Activated CD4-positive, alpha-beta T cell treated with anti-CD3 and anti-CD28 coated beads, Interleukin-2, Interleukin-6, amounts not matched to agents 100 ng/mL and 50 ng/mL, durations not matched to agents 16 hours and 8 hours (primary cell): ENCODE data around the gene OR9G1.
"Not testable (repeated sequence)": the region's sequence is repeated elsewhere in the genome, so short reads cannot be mapped to it uniquely, and the experiment has no call there.

Experiments used
- DNase-seq: peaks from one replicate; pipeline ENCODE4 v3.0.0-alpha.2; 2020

The OR9G1 gene, protein sequence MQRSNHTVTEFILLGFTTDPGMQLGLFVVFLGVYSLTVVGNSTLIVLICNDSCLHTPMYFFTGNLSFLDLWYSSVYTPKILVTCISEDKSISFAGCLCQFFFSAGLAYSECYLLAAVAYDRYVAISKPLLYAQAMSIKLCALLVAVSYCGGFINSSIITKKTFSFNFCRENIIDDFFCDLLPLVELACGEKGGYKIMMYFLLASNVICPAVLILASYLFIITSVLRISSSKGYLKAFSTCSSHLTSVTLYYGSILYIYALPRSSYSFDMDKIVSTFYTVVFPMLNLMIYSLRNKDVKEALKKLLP

GRCh38 chr11:56698795-56699194 is at the start of gene OR9G1:
Gene OR9G1, plus strand, starts transcription at chr11:56699095. Its CDS starts 1,293 bp downstream, at chr11:56700388.
- no peak for DNase-seq

DNA sequence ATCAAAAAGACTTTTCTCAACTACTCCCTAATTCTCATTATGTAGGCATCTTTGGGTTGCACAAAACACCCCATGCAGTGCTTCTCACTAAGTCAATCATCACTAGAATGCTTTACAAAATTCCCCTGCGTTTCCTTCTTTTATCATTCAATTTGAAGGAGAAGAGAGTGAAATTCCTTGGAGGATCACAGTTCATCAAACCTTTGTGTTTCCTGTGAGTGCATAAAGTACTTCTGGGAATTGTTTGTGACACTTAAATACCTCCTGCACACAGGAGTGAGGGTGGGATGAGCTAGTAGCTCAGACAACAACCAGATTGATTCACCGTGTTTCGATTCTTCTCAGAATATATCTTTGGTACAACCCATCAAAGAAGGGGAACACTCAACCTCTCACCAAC is 39.1 kb upstream of the OR9G1 start:
- DNase-seq, result no peak

- no peak for DNase-seq
Measured at GRCh38 chr11:56663386-56663785, 35.5 kb upstream of the OR9G1 start, which contains the start of gene OR5AR1. Gene OR5AR1, plus strand, starts transcription at chr11:56663686. Its CDS starts 0 bp downstream, at chr11:56663686.

DNA sequence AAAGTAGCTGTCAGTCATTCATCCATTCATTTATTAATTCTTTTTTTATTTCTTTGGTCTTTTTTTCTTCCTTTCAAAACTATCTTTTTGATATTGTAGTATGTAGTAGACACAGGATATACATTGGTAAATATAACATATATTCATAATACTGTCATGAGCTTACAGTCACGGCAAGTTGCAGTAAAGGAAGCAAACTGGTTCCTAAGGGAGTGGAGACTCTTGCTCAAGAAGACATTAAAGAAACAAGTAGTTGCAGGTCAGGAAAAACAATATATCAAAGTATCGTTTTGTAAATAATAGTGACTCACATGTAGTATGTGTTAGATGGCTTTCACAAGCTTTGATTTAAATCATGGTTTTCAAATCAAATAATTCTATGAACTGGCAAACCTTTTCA is 27.9 kb upstream of the OR9G1 start:
- DNase-seq, result no peak

- no peak for DNase-seq
Measured at GRCh38 chr11:56688554-56689100, 10.3 kb upstream of the OR9G1 start.

DNA sequence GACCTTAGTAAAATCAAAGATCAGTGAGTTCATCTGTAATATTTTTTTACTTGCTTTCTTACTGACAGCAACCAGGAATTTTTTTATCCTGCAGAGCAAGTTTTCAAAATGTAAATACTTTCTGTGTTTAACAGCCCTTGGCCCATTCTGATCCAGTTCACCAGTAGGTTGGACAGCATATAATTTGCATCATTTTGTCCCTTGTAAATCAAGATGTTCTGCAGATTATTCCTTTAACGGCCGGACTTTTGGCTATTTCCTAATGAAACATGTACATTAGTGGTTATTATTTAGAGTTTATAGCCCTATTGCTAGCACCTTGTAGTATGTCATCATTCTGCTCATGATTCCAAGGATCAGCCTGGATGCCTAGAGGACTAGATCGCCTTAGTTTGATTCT is 7.7 kb upstream of the OR9G1 start:
- not testable (repeated sequence) for DNase-seq

- no peak for DNase-seq
Measured at GRCh38 chr11:56693428-56693827, 5.5 kb upstream of the OR9G1 start.

- no peak for DNase-seq
Measured at GRCh38 chr11:56700242-56700913, 1.5 kb downstream of the OR9G1 start.

DNA sequence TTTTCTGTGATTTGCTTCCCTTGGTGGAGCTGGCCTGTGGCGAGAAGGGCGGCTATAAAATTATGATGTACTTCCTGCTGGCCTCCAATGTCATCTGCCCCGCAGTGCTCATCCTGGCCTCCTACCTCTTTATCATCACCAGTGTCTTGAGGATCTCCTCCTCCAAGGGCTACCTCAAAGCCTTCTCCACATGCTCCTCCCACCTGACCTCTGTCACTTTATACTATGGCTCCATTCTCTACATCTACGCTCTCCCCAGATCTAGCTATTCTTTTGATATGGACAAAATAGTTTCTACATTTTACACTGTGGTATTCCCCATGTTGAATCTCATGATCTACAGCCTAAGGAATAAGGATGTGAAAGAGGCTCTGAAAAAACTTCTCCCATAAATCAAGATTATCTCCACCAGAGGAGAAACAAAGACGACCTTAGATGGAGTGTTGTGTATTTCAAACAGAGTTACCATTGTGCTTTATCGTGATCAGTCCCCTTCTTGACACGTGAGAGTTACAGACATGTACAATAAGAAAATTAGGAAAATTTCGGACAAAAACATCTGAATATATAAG is 2.1 kb downstream of the OR9G1 start:
- DNase-seq, result no peak

- no peak for DNase-seq
Measured at GRCh38 chr11:56705784-56706396, 7.0 kb downstream of the OR9G1 start.

DNA sequence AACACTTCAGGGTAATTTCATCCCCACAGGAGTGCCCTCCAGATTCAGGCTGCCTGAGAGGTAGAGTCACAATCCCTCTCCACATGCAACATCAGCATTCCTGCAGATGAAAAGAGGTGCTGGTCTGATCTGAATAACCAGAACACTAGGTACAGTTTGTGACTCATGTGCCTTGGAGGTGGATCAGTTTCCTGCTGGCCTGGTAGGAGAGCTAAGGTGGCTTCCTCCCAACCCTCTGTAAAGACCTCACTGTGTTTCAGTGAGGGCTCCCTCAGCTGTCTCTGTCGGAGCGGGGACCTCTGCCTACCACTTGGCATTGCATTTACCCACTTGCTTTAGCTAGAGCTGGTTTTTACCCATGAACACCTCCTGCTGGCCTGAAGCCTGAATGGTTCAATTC is 7.6 kb downstream of the OR9G1 start:
- no peak for DNase-seq

- no peak for DNase-seq
Measured at GRCh38 chr11:56714206-56714605, 15.3 kb downstream of the OR9G1 start.

- peak; percentile 34 for DNase-seq
Measured at GRCh38 chr11:56716379-56716854, 17.5 kb downstream of the OR9G1 start.

DNA sequence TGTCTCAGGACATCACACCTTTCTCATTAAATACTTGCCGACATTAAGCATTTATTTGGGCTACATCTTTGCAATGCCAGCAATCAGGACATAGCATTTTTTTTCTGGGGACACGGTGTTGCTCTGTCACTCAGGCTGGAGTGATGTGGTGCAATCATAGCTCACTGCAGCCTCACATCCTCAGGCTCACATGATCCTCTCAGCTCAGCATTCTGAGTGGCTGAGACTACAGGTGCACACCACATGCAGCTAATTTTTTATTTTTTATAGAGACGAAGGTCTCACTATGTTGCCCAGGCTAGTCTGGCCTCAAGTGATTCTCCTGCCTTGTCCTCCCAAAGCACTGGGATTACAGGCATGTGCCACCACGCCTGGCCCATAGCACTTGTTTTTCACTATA is 21.6 kb downstream of the OR9G1 start:
- no peak for DNase-seq

GRCh38 chr11:56740107-56740506 is 41.2 kb downstream of the OR9G1 start:
- no peak for DNase-seq

GRCh38 chr11:56740886-56741285 is 42.0 kb downstream of the OR9G1 start:
- no peak for DNase-seq

GRCh38 chr11:56748597-56748996 is 49.7 kb downstream of the OR9G1 start, which contains the start of gene OR9G4:
Gene OR9G4, minus strand, starts transcription at chr11:56748697. Its CDS starts 4,931 bp downstream, at chr11:56743766.
- no peak for DNase-seq

DNA sequence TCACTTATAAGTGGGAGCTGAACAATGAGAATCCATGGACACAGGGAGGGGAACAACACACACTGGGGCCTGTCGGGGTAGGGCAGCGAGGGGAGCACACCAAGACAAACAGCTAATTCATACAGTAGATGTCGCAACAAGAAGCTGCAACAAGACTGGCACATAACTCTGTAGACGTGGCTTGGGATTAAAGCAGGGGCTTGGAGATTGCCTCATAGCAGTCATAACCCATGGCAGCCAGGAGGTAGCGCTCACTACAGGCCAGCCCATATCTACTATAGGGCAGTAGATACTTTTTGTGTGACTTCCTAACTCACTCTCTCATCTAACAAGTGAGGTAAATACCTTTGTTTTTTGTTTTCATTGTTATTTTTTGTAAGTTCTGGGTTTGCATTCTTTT is 51.3 kb downstream of the OR9G1 start:
- no peak for DNase-seq

- DNase-seq, result no peak
Measured at GRCh38 chr11:56751480-56751879, 52.6 kb downstream of the OR9G1 start.
